Pulmonary artery endothelial cell (primary cell): ENCODE results near the gene INHBB. TPM values are rescaled to one million over a fixed set of nuclear protein-coding genes. Genes with fewer than 3 reads are reported as not detected.

ENCODE experiments used
- DNase-seq: peaks from one replicate; pipeline ENCODE4 v3.0.0-alpha.2; 2011; ENCODE audit warnings: low read depth, low spot score
- total RNA-seq: library from RNA; depleted of rRNA; stranded (reverse); fragments of >200 nt; gene quantifications from 2 replicates; pipeline ENCODE4 v1.2.3, GENCODE V29; 2014

INHBB gene
- total RNA-seq, 1 donor from 2014 or later: 1.7 TPM

DNA sequence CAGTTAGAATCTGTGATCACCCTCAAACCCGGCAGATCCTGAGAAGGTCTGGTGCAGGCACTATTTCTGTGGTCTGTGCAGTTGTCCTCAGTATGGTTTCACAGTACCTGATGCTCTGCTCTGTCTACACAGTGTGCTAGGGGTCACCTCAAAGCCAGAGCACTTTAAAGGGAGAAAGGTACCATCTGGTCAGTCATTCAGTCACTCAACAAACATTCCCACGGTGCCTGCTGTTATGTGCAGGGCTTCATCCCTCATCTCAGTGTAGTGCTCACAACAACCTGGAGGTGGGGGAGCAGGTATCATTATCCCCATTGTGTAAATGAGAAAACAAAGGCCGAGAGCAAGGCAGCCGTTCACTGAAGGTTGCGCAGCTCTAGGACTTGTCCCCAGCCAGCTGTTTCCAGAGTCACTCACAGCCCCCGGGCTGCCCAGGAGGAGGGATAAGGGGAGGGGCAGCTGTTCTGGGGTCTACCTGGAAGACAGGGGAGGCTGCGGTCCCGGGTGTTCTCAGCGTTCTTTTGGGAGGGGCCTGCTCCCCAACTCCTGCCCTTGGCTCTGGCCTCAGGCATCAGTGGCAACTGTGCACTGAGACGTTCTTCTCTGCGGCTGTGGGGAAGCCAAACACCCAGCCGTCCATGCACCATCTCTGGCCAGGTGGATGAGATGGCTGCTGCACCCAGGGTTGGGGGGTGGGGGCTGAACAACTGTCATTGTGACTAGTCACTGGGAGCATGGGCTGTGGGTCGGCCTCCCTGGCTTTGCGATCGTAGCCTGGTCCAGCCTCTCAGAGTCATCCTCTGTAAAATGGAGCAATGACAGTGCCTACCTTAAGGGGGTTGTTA, 9.2 kb downstream of the INHBB start:
- no peak for DNase-seq

DNA sequence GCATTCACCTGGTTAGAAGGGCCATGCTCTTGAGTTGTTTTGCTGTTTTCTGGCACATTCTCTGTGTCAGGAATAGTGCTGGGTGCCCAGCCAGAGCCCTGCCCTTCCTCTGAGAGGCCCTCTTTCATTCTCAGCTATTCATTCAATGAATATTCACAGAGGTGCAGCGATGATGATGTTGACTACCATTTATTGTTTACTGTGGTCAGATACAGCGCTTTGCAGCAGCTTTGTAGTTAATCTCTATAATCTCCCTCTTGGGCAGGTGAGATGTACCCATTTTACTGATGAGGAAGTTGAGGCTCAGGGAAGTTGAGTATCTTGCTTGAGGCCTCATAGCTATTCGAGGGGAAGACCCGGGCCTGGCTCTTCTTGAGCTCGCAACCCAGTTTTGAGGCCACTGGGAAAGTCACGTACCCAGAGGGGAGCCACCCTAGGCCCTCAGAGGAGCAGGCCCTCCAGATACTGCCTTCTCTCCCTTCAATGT, 9.9 kb downstream of the INHBB start:
- no peak for DNase-seq

DNA sequence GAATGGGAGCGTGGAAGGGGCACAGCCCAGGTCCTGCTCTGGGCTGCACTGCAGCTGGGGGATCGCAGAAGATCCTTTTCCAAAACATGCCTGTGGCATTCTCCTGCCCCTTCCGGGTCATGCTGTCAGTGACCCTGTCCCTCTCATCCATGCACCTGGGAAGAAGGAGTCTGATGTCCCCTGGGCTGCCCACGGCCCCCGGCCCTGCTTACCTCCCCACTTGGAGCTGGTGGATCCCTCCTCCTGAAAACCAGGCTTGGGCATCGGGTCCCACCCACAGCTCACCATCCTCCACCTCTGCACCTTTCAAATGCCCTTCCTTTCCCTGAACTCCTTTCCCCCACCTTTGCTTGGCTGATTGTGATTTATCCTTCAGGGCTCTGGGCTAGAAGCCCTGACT, 11.8 kb downstream of the INHBB start:
- no peak for DNase-seq

DNA sequence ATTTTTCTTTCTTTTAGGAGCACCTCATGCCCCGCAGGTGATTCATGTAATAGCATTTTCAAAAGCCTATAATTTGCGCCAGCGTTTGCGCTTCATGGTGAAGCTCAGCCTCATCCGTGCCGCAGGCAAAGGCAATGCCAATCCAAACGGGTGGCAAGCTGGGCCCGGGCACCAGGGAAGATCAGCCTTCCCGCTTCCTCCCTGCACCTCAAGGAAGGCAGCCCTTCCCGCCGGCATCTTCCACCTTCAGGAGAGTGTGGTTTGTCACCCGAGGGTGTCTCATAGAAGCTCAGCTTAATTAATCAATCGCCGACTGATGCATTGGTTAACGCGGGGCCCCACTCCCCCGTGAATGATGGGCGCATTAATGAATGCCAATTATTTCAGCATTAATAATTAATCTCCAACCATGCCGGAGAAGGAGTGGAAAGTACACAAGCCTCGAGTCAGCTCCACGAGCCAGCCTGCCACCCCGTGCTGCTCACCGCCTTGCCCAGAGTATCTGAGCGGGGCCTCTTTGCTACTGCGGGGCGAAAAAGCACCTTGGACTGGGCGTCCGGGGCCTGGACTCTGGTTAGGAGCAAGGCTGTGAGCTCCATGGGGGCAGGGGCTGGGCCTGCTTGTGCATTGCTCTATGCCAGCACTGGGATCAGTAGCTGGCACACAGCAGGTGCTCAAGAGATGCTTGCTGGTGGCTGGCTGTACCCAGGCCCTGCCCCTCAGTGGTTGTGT, 13.0 kb downstream of the INHBB start:
- no peak for DNase-seq

DNA sequence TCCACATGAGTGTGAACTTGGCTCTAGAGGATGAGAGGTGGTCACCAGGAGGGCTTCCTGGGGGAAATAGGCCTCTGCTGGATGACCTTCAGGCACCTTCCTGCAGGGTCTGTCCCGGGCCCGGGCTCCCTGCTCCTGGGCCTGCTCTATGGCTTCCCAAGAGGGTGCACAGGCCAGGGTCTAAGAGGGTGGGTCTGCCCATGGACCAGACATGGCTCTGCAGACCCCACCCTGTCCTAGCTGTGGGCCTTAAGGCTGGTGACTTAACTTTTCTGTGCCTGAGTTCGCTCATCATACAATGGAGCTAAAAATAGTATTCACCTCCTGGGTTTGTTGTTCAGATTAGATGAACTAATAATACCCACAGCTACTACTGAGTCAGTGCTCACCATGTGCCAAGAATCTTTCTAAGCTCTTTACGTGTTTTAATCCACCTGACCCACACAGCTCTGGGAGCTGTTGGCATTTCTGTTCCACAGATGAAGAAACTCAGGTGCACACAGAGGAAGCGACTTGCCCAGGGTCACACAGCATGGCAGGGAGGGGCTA, 14.4 kb downstream of the INHBB start:
- no peak for DNase-seq

DNA sequence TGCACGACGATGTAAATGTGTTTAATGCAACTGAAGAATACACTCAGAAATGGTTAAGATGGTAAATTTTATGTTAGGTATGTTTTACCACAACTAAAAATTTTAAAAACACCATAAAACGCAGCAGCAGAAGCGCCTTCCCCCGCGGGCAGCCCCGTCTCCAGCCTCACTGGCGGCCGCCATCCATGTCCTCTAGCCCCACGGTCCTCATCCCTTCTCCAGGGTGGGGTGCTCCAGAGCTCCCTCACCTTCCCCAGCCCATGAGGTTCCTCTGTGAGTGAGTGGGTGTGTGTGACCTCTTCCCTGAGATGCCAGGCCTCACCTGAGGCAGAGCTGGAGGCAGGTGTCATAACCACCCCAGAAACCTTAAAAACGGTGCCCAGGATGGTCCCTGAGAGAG, 17.0 kb downstream of the INHBB start:
- no peak for DNase-seq

DNA sequence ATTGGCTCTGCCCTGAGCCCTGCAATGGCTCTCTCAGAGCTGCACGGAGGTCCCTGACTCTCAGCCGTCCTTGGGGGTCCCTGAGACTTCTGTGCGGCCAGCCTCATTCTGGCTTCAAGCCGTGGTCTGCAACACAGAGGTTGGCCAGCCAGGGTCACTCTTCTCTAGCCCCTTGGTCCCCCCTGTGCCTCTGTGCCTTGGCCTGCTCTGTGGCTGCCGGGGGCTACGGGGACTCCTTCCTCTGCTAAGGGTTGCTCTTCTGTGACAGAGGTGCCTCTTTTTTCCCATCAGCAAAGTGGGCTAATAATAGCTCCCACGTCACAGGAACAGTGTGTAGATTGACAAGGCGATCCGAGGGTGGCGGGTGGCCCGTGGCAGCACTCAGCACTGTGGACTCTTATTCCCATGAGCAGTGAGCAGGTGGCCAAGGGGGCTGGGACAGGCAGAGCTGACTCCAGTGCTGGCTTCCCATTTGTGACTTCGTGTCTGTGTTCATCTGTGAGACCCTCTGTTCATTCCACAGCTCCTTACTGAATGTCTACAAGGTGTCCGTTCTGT, 19.4 kb downstream of the INHBB start:
- no peak for DNase-seq

DNA sequence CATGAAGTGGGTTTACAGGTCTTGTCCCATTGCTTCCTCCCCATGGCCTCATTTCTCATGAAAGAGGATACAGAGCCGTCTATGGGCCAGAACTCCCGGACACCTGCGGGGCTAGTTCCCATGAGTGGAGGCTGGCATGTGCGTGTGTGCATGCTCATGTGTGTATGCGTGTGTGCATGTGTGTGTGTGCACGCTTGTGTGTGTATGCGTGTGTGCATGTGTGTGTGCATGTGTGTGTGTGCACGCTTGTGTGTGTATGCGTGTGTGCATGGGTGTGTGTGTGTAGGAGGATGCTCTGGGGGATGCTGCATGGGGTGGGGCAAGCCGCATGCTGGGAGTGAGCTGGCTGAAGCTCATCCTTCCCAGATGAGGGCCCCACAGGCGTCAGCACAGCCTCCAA, 20.8 kb downstream of the INHBB start:
- DNase-seq: no peak

DNA sequence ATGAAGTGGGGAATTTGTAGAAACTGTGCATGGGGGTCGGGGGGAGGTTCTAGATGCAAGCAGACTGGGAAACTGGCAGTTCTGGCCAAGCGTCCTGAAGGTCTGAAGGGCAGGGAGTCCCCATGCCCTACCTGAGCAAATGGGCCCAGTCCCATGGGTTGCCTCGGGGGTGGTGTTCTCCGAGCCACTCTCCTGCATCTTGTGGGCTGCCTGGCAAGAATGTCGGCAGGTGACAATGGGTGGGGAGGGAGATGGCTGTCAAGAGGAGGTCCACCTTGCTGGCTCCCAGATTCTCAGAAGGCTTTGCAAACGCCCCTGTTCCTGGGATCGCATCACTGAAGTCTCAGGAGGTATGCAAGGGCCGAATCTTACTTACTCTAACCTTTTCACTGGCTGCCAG, 21.3 kb downstream of the INHBB start:
- DNase-seq: no peak

DNA sequence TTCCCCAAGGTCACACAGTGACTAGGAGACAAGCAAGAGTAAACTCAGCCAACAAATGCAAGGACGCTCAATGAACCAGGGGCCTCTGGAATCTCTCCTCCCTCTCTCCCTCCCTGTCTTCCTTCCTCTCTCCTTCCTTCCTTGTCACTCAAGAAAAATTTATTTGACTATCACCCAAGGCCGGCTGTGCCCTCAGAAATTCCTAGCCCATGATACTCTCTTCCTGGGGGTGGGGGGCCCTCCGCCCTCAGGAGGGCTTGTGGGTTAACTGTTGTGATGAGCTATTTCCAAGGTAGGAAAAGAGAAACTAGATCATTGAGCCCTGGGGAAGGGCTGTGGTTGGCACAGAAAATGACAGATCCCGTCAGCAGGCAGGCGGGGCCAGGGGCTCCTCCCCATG, 21.7 kb downstream of the INHBB start:
- no peak for DNase-seq

DNA sequence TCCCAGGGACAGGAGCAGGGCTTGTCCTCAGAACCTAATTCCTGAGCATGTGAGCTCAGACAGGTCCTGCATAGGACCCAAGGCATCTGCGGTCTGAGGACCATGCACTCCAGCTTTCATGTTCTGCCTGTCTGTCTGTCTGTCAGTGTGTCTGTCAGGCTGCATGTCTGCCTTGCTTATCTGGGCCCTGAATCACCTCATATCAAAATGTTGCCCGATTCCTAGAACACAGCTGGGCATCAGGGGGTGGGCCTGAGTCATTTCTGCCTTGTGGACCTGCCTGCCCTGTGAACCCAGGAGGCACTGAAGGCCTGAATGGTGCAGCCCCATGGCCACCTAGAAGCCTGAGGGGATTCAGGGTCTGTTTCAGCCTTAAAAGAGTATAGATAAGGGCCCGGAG, 22.1 kb downstream of the INHBB start:
- no peak for DNase-seq

DNA sequence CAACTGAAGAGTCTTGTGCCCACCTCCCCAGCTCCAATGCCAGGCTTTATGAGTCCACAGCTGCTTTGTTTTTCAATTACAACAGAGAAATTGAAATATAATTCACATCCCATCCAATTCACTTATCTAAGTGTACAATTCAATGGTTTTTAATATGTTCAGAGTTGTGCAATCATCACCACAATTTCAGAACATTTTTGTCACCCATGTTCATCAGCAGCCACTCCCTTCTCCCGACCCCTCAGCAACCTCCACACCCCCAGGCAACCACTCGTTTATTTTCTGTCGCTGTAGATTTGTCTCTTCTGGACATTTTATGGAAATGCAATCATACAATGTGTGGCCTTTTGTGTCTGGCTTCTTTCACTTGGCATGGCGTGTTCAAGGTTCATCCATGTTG, 23.3 kb downstream of the INHBB start:
- no peak for DNase-seq

DNA sequence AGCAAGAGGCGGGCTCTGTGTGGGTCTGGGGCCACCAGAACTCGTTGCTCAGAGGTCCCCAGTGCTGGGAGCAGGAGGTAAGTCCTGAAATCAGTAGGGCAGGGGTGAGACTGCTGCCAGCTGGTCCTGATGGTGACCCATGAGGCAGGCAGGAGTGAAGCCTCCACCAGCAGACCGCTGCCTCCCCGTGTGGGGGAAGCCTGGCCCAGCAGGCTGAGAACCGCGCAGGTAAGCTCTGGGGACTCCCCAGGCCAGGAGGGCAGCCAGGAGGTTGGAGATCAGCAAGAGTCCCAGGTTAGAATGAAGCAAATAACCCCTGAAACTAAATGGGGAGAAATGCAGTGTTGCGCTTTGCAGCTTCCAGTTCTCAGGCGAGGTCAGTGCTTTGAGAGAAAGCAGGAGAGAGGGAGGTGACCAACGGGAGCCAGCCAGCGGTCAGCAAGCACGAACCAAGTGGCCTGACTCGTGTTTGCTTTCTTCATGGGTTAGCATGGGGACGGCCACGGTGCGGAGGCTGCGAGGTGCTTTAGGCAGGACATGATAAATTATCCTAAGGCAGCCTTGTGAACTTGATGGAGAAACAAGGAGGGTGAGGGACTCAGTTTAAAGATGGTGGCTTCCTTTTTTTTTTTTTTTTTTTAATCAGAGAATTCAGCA, 26.2 kb downstream of the INHBB start:
- no peak for DNase-seq

DNA sequence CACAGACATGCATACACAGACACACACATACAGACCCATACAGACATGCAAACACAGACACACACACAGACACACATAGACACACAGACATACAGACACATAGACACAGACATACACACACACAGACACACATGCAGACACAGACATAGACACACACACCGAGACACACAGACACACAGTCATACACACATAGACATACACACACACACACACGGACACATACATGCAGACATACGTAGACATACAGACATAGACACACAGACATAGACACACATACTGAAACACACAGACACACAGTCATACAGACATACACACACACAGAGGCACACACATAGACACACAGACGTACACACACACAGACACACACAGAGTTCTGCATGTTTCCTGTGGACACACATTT, 26.9 kb downstream of the INHBB start:
- no peak for DNase-seq

DNA sequence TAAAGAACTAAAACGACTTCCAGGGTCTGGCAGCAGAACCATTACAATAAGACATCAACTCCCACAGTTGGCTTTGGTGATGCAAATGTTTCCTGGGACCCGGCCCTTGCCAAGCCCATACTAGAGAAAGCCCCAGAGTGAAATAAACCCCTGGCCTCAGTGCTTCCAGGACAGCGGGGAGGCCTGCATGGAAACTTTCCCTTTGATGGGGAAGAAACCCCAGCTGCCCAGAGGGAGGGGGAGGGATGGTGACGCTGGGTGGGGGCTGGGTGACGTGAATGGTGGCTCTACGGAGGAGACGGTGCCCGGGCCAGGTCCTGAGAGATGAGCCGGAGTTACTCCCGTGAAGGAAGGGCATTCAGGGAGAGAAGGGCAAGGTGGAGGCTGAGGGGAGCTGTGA, 27.5 kb downstream of the INHBB start:
- no peak for DNase-seq

DNA sequence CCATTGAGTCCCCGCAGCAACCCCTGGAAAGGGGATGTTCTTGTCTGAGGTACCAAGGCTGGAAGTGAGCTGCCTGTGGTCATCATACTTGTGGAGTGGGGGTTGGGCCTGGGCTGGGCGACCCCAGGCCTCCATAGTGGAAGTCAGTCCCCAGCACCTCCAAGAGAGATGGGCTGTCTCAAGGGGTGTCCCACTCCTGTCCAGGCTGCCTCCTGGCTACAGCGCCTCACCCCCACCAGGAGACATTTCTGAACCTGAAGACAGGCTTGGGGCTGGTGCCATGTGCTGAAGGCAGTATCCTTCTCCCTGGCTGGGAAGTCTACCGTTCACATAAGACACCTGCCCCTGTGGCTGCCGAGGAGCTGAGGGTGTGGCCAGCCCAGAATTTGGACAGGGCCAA, 28.9 kb downstream of the INHBB start:
- DNase-seq: no peak

DNA sequence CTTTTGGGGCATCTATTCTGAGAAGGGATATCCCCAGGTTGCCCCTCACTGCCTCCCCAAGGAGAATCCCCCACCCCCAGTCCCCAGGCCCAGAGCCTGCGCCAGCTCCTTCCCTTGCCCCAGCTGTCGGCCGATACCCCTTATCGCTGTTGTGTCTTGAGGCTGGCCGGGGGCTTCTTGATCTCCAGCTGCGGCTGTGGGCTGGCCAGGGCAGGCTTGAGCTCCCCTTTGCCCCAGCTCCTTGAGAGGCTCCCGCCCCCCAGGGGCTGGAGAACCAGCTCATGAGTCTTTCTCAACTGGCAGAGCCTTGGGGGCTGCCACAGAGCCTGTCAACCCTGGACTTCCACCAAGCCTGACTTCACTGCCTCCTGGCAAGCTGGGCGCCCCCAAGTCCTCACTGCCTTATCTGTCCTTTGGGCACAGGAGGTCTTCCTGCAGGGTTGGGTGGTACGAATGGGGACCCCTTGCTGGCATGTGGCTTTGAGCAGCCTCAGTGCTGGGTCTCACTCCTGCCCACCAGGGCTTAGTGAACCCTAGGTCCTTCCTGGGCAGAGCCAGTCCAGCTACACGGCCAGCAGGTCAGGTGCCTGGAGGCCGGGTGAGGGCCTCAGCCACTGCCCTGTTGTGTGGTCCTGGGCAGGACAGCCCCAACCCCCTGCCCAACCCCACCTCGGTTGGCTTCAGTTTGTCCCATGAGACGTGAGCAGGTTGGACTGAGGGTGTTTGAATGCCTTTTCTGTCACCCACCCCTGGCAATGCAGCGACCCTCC, 29.5 kb downstream of the INHBB start:
- no peak for DNase-seq

DNA sequence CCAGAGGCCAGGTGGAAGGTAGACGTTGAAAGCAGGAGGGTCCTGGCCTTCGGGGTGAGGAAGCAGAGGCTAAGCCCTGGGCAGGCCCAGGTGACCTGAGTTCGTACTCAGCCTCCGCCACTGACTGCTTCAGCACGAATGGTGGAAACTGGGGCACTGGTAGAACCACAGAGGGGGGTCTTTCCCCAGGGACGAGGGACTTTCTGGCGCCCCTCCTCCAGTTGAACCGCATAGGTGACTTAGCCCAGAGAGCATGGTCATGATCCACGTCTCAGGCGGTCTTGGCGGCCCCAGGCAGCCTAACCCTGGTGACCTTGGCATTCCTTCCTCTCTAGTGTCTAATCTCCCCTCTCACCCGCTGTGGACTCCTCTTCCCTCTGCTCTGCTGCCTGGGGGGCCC, 30.2 kb downstream of the INHBB start:
- DNase-seq: no peak

DNA sequence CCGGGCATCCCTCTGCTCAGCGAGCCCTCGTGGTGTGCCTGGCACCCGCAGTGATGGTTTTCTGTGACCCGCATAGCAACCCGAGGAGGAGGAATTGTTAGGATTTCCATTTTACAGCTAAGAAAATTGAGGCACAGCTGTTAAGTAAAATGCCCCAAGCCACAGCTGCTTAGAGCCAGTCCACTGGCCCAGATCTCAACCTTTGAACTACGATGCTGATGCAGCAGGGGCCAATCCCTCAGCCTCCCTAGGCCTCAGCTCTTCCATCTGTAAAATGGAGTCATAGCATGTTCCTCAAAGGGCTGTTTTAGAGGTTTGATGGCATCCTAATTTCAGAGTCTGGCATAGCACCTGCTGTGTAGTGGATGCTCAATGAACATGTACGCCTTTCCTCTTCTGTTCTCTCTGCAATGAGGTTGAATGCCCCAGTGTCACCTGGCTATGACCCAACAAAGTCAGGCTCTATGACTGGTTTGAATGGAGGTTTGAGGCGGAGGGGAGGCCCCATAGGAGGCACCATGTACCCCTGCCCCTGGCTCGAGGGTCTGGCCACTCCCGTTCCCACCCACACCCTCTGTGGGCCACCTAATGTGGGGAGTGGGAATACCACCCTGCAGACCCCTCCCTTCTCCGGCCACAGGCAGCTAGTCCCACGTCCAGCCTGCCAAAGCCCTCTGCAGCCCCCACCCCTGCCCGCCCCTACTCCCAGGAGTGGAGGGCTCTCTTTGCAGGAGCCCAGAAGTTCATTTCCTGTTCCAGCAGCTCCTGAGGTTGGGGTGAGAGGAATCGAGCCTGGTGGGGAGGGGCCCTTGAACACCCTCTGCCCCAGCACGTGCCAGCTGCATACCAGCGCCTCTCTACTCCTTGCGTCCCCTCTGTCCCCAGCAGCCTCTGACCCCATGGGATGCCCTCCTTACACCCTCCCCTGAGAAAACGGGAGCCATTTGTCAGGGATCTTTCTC, 31.0 kb downstream of the INHBB start:
- no peak for DNase-seq

DNA sequence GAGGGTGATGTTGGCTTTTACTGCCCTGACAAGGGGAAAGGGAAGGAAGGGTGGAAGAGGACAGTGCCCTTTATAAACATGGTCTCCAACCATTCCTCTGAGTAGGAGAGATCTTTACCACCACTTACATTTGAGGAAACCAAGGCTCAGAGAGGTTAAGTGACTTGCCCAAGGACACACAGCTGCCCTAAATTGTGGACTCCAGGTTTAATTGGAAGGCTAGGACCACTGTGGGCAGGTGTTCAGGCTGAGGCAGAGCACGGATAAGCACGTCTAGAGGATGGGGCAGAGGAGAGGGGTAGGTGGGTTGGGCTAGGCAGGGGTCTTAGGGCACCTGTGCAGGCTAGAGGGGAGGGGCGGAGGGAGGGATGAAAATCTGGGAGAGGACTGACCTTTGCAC, 32.7 kb downstream of the INHBB start:
- DNase-seq: no peak
